NCI-H2171 (cell line): ENCODE results near the gene OTOP3.

Source experiments
- DNase-seq: peaks from one replicate; lab custom pipeline; 2025; lab: John Stamatoyannopoulos, UW

Gene OTOP3

DNA sequence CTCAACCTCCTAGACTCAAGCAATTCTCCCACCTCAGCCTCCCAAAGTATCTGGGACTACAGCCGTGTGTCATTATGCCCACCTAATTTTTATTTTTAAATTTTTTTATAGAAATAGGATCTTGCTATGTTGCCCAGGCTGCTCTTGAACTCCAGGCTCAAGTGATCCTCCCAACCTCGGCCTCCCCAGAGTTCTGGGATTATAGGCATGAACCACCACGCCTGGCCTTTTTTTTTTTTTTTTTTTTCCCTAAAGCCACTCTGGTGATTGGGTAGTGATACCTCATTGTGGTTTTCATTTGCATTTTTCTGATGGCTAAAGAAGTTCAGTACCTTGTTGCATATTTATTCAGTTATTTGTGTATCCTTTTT is 50.5 kb downstream of the OTOP3 start:
- no peak for DNase-seq

DNA sequence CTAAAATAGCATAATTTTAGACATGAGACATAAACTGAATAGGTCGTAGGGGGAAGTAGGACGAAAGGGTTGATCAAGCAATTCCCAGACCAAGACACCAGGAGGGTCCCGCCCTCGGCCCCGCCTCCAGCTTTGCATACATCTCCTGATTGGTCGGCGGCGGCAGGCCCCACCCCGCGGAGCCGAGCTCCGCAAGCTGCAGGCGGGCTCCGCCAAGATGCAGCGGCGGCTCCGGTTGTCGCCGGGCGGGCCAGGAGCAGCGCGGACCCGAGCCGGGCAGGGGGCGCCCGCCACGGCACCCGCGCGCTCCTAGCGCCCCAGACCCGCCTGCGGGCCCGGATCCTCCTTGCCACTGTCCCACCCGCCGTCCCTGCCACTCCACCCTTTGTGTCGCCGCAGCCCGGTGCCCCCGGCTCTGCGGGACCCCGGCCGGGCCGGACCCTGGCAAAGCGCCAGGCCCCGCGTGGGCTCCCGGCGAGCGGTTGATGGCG is 51.8 kb downstream of the OTOP3 start, which contains the start of gene CDR2L:
CDR2L (plus strand) TSS at position 215 of the 491 bp plus-strand sequence. CDS start 412 bp downstream, outside the sequence.
- peak; percentile 92 for DNase-seq

DNA sequence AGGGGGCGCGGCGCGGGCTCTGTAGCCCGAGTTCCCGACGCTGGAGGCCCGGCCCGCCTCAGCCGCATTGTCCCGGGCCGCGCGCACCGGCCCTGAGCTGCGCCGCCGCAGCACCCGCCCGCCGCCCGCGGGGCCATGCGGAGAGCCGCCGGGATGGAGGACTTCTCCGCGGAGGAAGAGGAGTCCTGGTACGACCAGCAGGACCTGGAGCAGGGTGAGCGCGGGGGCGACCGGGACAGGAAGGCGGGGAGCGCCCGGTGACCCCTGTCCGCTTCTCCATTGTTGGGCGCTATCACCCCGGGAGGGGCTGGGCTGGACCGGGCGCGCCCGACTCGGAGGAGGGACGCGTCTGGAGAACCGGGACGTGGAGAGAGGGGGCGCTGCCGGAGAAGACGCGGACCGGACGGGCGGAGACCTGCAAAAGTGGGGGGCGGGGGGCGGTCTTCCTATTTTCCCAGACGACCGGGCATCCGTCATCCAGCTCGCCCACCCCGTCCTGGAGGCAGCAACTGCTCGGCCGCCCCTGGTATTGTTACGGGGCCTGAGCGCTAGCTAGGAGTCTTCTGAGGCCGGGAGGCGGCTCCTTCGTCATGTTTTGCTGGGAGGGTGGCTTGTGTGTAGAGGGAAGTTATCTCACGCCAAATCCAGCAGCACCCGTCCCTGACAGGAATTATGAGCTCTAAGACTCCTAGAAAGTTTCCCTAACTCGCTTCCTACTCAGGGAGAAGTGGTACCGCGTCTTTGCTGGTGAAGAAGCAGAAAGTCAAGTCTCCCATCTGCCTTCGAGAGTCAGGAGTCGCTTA is 52.4 kb downstream of the OTOP3 start:
- DNase-seq, result peak; percentile 48

GRCh38 chr17:74990581-74991105 is 54.9 kb downstream of the OTOP3 start:
- no peak for DNase-seq

- DNase-seq, result no peak
Observed at GRCh38 chr17:74992223-74992622, 56.5 kb downstream of the OTOP3 start.

DNA sequence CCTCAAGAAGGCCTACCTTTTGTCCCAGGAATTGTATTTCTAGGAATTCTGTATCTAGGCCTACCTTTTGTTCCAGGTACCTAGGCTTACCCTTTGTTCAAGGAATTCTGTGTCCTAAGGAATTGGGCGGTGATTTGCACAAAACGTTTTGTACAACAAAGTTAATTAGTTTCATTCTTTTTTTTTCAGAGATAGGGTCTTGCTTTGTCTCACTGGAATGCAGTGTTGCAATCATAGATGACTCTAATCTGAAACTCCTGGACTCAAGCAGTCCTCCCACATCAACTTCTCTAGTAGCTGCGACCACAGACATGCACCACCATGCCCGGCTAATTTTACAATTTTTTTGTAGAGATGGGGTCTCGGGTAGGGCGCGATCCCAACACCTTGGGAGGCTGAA is 58.7 kb downstream of the OTOP3 start:
- DNase-seq, result no peak

DNA sequence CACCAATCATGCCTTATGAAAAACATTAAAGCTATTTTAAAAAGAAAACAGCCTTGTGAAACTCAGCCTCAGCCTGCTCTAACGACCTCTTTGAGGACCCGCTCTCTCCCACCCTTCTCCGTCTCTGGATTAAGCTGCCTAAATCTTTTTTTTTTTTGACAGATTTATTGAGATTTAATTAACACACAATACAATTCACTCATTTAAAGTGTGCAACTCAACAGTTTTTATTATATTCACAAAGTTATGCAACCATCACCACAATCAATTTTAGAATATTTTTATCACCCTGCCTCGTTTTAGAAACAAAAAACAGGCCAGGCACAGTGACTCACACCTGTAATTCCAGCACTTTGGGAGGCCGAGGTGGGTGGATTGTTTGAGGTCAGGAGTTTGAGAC is 60.1 kb downstream of the OTOP3 start:
- DNase-seq, result no peak

GRCh38 chr17:74998783-74999182 is 63.1 kb downstream of the OTOP3 start:
- no peak for DNase-seq

DNA sequence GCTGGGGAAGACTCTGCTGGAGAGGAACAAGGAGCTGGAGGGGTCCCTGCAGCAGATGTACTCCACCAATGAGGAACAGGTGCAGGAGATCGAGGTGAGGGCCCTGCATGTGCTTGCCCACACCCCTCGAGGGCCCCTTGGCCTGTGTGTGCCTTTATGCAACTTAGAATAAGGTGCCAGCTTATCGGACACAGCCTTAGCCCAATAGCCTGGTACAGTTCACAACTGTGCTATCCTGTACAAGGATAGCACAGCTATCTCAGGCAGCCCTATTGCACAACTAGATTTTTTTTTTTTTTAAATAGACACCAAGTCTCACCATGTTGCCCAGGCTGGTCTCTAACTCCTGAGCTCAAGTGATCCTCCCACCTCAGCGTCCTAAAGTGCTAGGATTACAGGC is 63.8 kb downstream of the OTOP3 start:
- DNase-seq, result no peak
